HuH-7 (cell line): Measurements from ENCODE around the gene ADAM15.

Source experiments
- DNase-seq: peaks from one replicate; pipeline ENCODE4 v3.0.0; 2011; ENCODE audit warnings: low spot score

ADAM15 gene

GRCh38 chr1:155032886-155033285 is 18.2 kb upstream of the ADAM15 start:
- DNase-seq = no peak

DNA sequence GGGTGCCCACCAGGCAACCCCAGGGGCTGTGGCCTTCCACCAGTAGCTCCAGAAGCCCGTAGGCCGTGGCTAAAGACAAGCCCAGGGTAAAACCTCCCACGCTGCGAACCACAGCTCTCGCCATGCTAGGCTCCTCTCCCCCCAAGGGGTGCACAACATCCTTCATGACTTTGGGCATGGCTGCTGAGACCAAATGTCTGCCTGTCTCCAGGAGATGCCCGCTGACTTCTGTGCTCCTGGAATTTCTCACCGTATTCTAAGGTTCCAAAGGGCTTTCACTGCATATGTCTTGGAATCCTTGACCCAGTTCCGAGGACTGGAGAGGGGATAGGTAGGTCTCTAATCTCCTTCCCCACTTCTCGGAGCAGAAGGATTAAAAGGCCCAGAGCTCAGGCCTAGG is 17.6 kb upstream of the ADAM15 start, which contains the start of the genes DCST1 and DCST2:
Gene DCST1, plus strand, starts transcription at position 301 of the 400 bp plus-strand sequence. CDS start 213 bp downstream, outside the sequence.
Gene DCST2, minus strand, starts transcription at position 258 of the 400 bp plus-strand sequence. Its CDS starts 80 bp downstream, at position 178.
- DNase-seq = no peak

DNA sequence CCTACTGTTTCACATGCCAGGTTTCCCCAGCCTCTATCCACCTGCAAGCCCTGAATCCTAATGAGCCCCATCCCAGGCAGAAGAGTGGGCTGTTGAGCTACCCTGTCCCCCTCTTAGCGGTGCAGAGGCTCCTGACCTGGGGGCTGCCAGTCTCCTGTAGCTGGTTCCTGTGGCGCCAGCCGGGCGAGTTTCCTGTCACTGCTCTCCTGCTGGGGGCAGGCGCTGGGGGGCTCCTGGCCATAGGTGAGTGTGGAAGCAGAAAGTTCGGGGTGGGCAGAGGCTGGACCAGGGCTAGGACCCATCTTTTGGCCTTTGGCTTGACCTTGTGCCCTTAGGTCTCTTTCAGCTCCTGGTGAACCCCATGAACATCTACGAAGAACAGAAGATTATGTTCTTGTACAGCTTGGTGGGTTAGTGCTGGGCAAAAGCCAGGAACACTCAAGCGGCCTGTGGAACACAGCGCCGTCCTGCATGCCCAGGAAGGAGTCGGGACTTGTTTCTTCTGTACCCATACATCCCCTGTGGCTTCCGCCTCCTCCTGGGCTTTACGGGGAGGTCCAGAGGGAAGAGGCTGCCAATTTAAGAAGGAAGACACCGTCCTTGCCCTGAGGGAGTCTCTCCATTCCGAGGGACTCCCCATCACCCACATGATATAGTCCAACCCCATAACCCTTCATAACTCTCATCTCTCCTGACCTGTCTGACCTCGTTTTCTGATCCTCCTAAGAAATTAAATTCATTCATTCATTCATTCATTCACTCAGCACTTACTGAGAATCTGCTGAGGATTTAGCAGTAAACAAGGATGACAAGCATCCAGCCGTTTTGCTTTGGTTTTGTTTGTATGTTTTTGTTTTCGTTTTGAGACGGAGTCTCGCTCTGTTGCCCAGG is 16.6 kb upstream of the ADAM15 start:
- DNase-seq = no peak

DNA sequence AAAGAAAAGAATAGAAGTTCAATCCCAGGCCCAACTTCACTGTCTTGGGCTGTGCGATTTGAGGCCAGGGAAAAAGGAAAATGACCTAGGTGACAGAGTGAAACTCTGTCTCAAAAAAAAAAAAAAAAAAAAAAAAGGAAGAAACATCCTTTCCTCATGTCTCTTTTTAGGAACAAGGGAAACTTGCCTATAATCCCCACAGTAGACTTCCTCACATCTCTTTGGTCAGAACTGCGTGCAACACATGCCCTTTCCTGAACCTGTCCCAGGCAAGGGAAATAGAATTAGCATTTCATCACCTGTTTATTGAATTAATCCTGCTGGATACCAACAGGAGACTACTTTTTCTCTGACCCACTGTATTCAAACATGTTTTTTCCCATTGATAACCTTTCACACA is 15.2 kb upstream of the ADAM15 start:
- DNase-seq = no peak

DNA sequence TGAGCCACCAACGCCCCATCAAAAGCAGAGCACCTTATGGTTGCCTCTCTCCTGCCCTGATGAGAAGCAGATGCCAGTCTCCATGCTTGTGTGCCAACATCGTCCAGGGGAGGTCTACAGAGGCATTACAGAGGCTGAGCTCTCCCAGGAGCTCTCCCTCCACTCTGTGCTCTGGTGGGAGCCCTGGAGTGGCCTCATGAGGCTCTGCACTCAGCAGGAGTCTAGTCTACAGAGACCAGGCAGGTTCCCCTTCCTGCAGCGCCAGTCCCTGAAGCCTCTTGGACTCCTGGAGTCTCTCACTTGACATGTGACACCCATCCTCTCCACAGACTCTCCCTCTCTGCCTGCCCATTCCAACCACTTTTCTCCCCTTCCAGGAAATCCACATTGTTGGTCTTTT is 14.1 kb upstream of the ADAM15 start:
- DNase-seq = no peak

- DNase-seq = no peak
These were observed 13.2 kb upstream of the ADAM15 start for GRCh38 chr1:155037851-155038441.

DNA sequence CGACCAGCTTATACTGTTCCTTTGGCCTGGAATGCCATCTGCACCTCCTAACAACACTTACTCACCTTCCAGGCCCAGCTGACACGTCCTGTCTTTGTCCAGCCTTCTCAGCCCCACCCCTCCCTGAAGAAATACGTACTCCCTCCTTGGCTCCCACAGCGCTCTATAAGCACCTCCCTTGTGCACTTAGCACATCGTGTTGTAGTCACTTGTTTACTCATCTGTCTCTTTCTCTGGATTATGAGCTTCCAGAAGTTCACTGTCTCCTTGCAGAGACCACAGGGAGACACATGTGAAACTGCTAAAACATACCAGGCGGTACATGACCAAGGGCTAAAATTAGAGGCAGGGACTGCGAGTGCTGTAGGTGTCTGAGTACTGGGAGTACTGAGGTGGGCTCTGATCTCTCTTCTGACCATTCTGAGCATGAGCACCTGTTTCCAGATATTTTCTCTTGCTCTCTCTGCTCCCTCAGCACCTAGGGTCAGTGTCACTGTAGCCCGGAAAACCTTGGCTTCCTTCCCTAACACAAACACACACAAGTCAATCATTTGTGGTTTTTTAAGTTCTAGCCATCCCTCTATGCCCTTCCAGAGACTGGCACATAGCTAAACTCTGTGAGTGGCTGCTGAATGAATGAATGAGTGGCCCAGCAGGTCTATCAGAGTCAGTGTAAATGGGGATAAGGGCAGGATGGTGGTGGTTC is 12.4 kb upstream of the ADAM15 start:
- no peak for DNase-seq

GRCh38 chr1:155039308-155039669 is 11.8 kb upstream of the ADAM15 start:
- no peak for DNase-seq

GRCh38 chr1:155040358-155041093 is 10.6 kb upstream of the ADAM15 start:
- no peak for DNase-seq

GRCh38 chr1:155042789-155043188 is 8.3 kb upstream of the ADAM15 start:
- DNase-seq = no peak

GRCh38 chr1:155043301-155043702 is 7.8 kb upstream of the ADAM15 start:
- no peak for DNase-seq

DNA sequence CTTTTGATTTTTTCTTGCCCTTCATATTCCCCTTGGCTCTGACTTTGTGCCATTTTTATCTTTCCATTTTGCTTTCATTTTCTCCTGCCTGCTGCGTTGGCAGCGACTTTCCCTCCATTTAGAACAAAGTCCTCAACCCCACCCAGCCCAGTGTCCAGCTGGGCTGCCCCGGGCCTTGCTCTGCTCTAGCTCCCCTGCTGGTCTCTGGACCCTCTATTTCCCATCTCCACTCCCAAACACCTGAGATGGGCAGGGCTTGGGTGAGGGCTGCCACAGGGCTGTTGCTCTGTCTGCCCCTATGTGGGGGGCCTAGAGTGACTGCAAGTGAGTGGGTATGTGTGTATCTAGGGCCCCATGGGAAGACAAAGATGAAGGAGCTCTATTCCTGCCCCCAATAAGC is 7.3 kb upstream of the ADAM15 start:
- no peak for DNase-seq

GRCh38 chr1:155044365-155044764 is 6.8 kb upstream of the ADAM15 start:
- no peak for DNase-seq

GRCh38 chr1:155044812-155045657 is 6.1 kb upstream of the ADAM15 start:
- DNase-seq = peak; percentile 93

DNA sequence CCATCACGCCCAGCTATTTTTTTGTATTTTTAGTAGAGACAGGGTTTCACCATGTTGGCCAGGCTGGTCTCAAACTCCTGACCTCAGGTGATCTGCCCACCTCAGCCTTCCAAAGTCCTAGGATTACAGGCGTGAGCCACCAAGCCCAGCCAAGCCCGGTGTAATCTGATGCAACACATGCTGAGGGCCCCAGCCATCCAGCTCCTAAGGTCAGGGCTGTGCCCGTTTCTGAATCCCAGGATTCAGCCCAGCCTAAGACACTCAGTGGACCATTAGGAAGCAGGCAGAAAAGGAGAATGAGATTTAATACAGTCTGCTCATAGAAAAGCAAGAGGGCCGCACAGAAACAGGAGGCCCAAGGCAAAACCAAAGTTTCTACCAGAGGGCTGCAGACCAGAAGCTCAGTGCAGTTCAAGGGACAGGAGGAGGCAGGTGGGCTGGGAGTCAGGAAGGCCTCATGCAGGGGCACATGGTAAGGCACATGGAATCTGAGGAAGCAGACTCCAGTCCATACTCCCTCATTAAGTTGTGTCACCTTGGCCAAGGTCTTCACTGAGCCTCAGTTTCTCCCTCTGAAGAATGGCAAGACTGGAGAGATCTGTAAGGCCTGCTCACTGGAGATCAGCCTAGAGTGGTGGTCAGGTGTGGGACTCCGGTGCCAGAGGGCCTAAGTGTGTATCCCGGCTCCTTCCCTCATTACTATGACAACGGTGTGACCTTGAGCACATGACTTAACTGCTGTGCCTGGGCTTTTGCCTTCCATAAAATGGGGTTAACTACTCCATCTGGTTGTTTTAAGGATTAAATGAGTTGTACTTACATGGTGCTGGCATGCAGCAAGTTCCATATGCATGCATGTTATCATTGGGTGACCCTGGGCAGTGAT is 2.4 kb upstream of the ADAM15 start:
- DNase-seq = peak; percentile 71

DNA sequence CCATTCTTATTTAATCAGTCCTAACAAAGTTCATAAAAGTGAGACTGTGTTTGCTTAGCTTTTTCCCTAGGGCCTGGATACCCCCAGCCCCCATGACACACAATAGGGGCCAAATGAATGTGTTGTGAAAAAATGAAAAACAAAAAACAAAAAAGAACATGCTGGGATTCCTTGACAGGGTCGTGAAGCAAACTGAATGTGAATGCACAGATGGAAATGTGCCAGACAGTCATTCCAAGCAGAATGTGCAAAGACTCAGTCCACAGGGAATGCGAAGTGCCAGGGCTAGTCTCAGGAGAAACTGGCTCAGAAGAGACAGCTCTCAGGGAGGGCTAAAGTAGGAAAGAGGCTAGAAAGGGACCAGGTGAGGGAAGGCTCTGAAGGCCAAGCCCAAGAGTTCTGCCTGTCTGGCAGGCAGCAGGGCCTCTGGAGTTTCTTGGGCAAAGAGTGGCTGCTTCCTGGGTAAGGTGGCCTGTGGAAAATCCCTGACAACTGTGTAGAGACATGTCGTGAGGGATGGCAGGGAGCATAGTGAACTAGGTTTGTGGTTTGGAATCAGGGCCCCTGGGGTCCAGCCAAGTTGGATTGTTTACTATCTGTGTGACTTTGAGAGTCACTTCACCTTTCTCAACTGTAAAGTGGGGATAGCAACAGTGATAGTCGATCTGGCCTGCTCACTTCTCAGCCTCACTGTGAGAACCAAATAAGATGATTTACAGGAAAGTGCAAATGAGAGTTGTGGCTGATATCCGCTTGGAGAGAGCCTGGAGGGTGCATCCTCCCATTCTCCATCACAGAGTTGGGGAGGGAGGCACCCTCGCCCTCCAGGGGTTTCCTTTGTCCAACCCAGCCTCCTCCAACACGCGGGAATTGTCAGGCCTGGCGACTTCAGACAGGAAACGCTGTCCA is 1.2 kb upstream of the ADAM15 start:
- DNase-seq = peak; percentile 43

DNA sequence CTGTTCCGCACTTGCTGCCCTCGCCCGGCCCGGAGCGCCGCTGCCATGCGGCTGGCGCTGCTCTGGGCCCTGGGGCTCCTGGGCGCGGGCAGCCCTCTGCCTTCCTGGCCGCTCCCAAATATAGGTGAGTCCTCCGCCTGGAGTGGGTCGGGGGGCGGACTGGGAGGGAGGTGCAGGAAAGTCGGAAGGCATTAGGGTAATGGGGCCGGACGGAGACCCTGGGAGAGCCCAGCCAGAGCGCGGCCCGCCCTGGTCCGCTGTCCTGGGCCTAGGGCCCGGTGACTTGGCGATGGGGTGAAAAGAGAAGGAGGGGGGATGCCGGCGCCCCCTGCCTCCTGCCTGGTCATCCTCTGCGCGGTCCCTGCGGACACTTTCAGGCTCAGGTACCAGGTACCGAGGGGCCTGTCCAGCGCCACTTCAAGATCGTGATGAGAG is 243 bp downstream of the ADAM15 start:
- DNase-seq = peak; percentile 40

DNA sequence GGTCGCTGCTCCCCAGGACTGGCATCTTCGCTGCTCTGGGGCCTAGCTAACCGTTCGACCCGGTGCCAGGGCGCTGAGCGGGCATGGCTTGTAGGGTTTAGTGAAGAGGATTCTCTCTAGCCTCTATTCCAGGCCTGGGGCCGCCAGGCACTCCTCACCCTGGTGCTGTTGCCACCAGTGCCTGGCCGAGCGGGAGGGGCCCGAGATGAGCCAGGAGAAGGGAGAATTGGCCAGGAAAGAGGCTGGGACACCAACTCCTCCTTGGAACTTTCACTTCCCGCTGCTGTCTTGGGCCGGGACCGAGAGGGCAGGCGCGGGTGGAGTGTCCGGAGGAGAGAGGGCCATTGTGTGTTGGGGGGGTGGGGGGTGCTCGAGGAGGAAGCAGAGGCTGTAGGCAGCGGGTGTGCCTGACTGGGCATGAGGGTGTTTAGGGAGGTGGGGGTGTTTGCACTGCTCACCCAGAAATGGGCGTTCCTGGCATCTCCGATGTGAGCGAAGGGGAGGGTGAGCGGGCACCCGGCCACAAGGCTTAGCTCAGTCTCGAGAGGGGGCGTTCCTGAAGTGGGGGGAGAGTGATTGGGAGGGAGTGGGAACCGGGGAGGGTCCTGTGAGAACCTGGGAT is 772 bp downstream of the ADAM15 start:
- peak; percentile 42 for DNase-seq
